HepG2 (cell line): ENCODE measurements around the gene PLXNA4. TPM values are rescaled to one million over a fixed set of nuclear protein-coding genes. Genes with fewer than 3 reads are reported as not detected.

Experiments used
- ATAC-seq: fragments of 200-7000 bp; cut with Tn5 transposase; 3 replicates; pipeline ENCODE4 v1.9.1; 2020; ENCODE audit warnings: mild to moderate bottlenecking, moderate library complexity
- BruUV-seq: library from RNA; stranded (reverse); fragments of 400-500 nt; replicated peaks from 2 replicates; lab custom pipeline; 2021; lab: Mats Ljungman, UMichigan
- CTCF ChIA-PET: fragments of 300-600 bp; formaldehyde crosslinking; extraction: SDS; loops from one replicate; lab custom pipeline; 2021; ENCODE audit warnings: low total read pairs, inconsistent platforms, low intra/inter-chr PET ratio; lab: Yijun Ruan, JAX
- POLR2A ChIA-PET: fragments of 350-600 bp; sonication (Branson Sonifier 250); formaldehyde crosslinking; loops from one replicate; lab custom pipeline; 2020; ENCODE audit warnings: antibody characterized with exemption, inconsistent platforms; lab: Yijun Ruan, JAX
- DNase-seq: peaks from one replicate; pipeline ENCODE4 v3.0.0-alpha.2; 2015; ENCODE audit warnings: low spot score
- FAIRE-seq: peaks from 3 replicates; lab custom pipeline; 2011; peaks lifted over from hg19 to GRCh38; lab: Jason Lieb, UNC
- H2AFZ ChIP-seq: one replicate; pipeline ENCODE4 v1.6.1; 2011; ENCODE audit warnings: low read length, inconsistent platforms
- H3K27ac ChIP-seq: fragments of 300-600 bp; 3 replicates; pipeline ENCODE4 v1.8.0; 2011; ENCODE audit warnings: mixed run types, mild to moderate bottlenecking, mixed read lengths, low read length, inconsistent platforms; ENCODE audit not compliant: insufficient read depth; ENCODE audit errors: extremely low read length
- H3K27me3 ChIP-seq, 2 experiments: fragments of 200-600 bp in 1 of 2; 2 replicates in 1 of 2; 3 replicates in 1 of 2; pipeline versions ENCODE4 v1.6.0 to v1.8.0; 2011; ENCODE audit warnings: low read length in 2 of 2, mild to moderate bottlenecking in 2 of 2, moderate library complexity in 2 of 2, inconsistent platforms in 1 of 2; ENCODE audit not compliant: insufficient read depth in 2 of 2, control insufficient read depth in 1 of 2
- H3K36me3 ChIP-seq, 2 experiments: fragments of 200-600 bp in 1 of 2; replicated peaks in 1 of 2; 2 replicates in 1 of 2; 3 replicates in 1 of 2; pipeline versions ENCODE4 v1.5.1 to v1.8.0; 2011; ENCODE audit warnings: low read length in 2 of 2, inconsistent platforms in 1 of 2; ENCODE audit not compliant: insufficient read depth in 2 of 2, control insufficient read depth in 1 of 2
- H3K4me1 ChIP-seq: 2 replicates; pipeline ENCODE4 v1.5.1; 2012; ENCODE audit warnings: low read length, inconsistent platforms; ENCODE audit not compliant: insufficient read depth
- H3K4me2 ChIP-seq: 2 replicates; pipeline ENCODE4 v1.6.0; 2011; ENCODE audit warnings: low read depth, low read length, inconsistent platforms
- H3K4me3 ChIP-seq, 3 experiments: fragments of 200-600 bp in 1 of 3; sonication (generic), shearing (Covaris generic) in 1 of 3; replicated peaks in 1 of 3; 2 replicates each; pipeline ENCODE4 v1.5.1; 2011 to 2016; ENCODE audit warnings: low read length in 3 of 3, inconsistent platforms in 2 of 3, low read depth in 2 of 3, mild to moderate bottlenecking in 2 of 3, control low read depth in 1 of 3, mixed read lengths in 1 of 3; ENCODE audit not compliant: insufficient read depth in 1 of 3
- H3K79me2 ChIP-seq: one replicate; pipeline ENCODE4 v1.6.1; 2011; ENCODE audit warnings: low read length, inconsistent platforms; ENCODE audit not compliant: insufficient read depth
- H3K9ac ChIP-seq: 2 replicates; pipeline ENCODE4 v1.6.0; 2011; ENCODE audit warnings: mild to moderate bottlenecking, low read depth, low read length, inconsistent platforms; ENCODE audit not compliant: insufficient read depth
- H3K9me3 ChIP-seq: 2 replicates; pipeline ENCODE4 v1.5.1; 2012; ENCODE audit warnings: mild to moderate bottlenecking, low read length
- H4K20me1 ChIP-seq: 2 replicates; pipeline ENCODE4 v1.6.0; 2011; ENCODE audit warnings: inconsistent platforms, mild to moderate bottlenecking, low read length, moderate library complexity; ENCODE audit not compliant: insufficient read depth
- ESRRA ChIP-seq: sonication (generic); formaldehyde crosslinking; IDR thresholded peaks from 2 replicates; pipeline ENCODE4 v1.5.1; 2020; ENCODE audit warnings: mild to moderate bottlenecking, low read depth, missing genetic modification reagents
- EZH2 ChIP-seq: conservative IDR thresholded peaks from 2 replicates; pipeline ENCODE4 v1.6.1; 2012; ENCODE audit warnings: mild to moderate bottlenecking, low read depth, low read length, moderate library complexity
- NFRKB ChIP-seq: fragments of 450-650 bp; IDR thresholded peaks from 2 replicates; pipeline ENCODE4 v1.6.1; 2017
- NR2F6 ChIP-seq, 2 experiments: IDR thresholded peaks; 2 replicates each; pipeline ENCODE4 v1.6.1; 2016; ENCODE audit warnings: antibody characterized with exemption in 1 of 2, mild to moderate bottlenecking in 1 of 2
- PRMT3 ChIP-seq: sonication (generic); formaldehyde crosslinking; IDR thresholded peaks from 2 replicates; pipeline ENCODE4 v1.8.1; 2022; ENCODE audit warnings: low read depth, mild to moderate bottlenecking, moderate library complexity, missing genetic modification reagents, borderline replicate concordance
- SAP130 ChIP-seq: IDR thresholded peaks from 2 replicates; pipeline ENCODE4 v1.6.1; 2016; ENCODE audit warnings: low read depth
- ZNF224 ChIP-seq: sonication (generic); formaldehyde crosslinking; IDR thresholded peaks from 2 replicates; pipeline ENCODE4 v1.5.0; 2020; ENCODE audit warnings: mild to moderate bottlenecking, missing genetic modification reagents
- ZNF839 ChIP-seq: sonication (generic); formaldehyde crosslinking; IDR thresholded peaks from 2 replicates; pipeline ENCODE4 v1.4.0; 2020; ENCODE audit warnings: missing genetic modification reagents, mild to moderate bottlenecking, borderline replicate concordance
- WGBS: methylation state at CpG from one replicate; pipeline ENCODE4 v1.1.6; 2017; ENCODE audit warnings: low lambda C conversion rate; 5-methylcytosine and 5-hydroxymethylcytosine counted together
- in situ Hi-C: cut with HindIII; loops from 2 replicates; pipeline ENCODE4 v1.10.0; 2017; ENCODE audit warnings: low pct_unique_long_range_greater_than_20kb; ENCODE audit not compliant: extremely low pct_ligation_motif_present
- intact Hi-C: fragments of 100-400 bp; cut with micrococcal nuclease; formaldehyde crosslinking; loops from one replicate; pipeline ENCODE4 v1.10.0; 2022; ENCODE audit not compliant: unreplicated experiment
- polyA plus RNA-seq, 8 experiments: library from polyadenylated mRNA; depleted of rRNA in 3 of 8; stranded (reverse) in 7 of 8; unstranded in 1 of 8; fragments of >200 nt; fragmentation: Illumina TruSeq in 4 of 8; extraction: Trizol in 4 of 8; gene quantifications; 2 replicates each; pipeline versions ENCODE4 v1.2.1 to v1.2.3, GENCODE V29; 2011 to 2016; ENCODE audit warnings: low read depth in 4 of 8, missing spikeins in 1 of 8, mixed read lengths in 1 of 8; ENCODE audit not compliant: insufficient read depth in 1 of 8
- total RNA-seq, 5 experiments: library from RNA; depleted of rRNA; stranded (reverse); fragments of >200 nt; fragmentation: Illumina TruSeq; extraction: Trizol; gene quantifications; 2 replicates each; pipeline ENCODE4 v1.2.3, GENCODE V29; 2016; ENCODE audit warnings: low read depth in 1 of 5
- TF ChIP-seq, protein P1 (sequence below): sonication (generic); formaldehyde crosslinking; IDR thresholded peaks from 2 replicates; pipeline ENCODE4 v1.5.1; 2020; ENCODE audit warnings: mild to moderate bottlenecking, missing genetic modification reagents
- TF ChIP-seq, protein P2 (sequence below): sonication (generic); formaldehyde crosslinking; IDR thresholded peaks from 2 replicates; pipeline ENCODE4 v1.4.0; 2020; ENCODE audit warnings: mild to moderate bottlenecking, missing genetic modification reagents
- TF ChIP-seq, protein P3 (sequence below): sonication (generic); formaldehyde crosslinking; IDR thresholded peaks from 2 replicates; pipeline ENCODE4 v1.4.0; 2020; ENCODE audit warnings: mild to moderate bottlenecking, missing genetic modification reagents, borderline replicate concordance
- TF ChIP-seq, protein P4 (sequence below): sonication (generic); formaldehyde crosslinking; conservative IDR thresholded peaks from 2 replicates; pipeline ENCODE4 v1.8.0; 2022; ENCODE audit warnings: missing genetic modification reagents
- TF ChIP-seq, protein P5 (sequence below): sonication (generic); formaldehyde crosslinking; IDR thresholded peaks from 2 replicates; pipeline ENCODE4 v1.4.0; 2020; ENCODE audit warnings: missing genetic modification reagents
- TF ChIP-seq, protein P6 (sequence below): sonication (generic); formaldehyde crosslinking; IDR thresholded peaks from 2 replicates; pipeline ENCODE4 v1.5.0; 2020; ENCODE audit warnings: missing genetic modification reagents, mild to moderate bottlenecking, borderline replicate concordance

PLXNA4 gene
- total and polyA plus RNA-seq, 2 of the 13 experiments (the other 11 are each of a cell fraction or from before 2014, with no cell fraction given) = 0.01 to 0.04 TPM

DNA sequence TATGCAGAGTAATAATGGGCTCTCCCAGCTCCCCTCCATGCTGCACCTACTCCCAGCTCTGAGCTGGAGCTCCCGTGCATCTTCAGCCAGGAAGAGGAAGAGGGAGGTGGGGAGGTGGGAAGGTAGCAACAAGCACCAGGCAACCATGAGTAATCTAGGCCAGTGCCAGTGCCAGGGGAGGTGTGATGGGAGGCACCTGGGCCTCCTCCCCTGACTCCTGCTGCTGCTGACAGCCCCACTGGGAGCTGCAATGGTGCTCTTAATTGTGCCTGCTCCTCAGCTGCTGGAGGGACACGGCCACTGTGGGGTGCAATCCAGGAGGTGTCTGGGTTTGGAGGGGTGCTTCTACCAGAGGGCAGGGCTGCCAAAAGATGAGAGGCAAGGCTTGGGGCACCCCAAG lies 243.0 kb downstream of the PLXNA4 start:
- Histone ChIP-seq H3K4me2 (no peak overlapping the region), H3K27me3 (peaks cover 1 to 11% of the 10 kb centered on the region in 2 experiments; a peak in 2 of 5 replicates), H3K9ac (no peak overlapping the region), H4K20me1 (no peaks in the 10 kb centered on the region), H3K4me3 (no peak overlapping the region), H3K9me3 (no peaks in the 10 kb centered on the region), H3K27ac (no peak overlapping the region), H2AFZ (no peak overlapping the region), H3K4me1 (no peaks in the 10 kb centered on the region), H3K36me3 (no peaks in the 10 kb centered on the region), H3K79me2 (no peaks in the 10 kb centered on the region)
- no peak for DNase-seq
- FAIRE-seq = no peak
- intact Hi-C loops (no loop called here), in situ Hi-C loops (no loop called here)
- no peak for ATAC-seq
- no TSS peak for BruUV-seq
- ChIA-PET CTCF (no interaction called here), POLR2A (no interaction called here)
- 0% methylated on average over 2 of the region's 2 CpGs for WGBS
- no peak for TF ChIP-seq ESRRA (CRISPR knock-in tag)
- TF ChIP-seq, protein P1, sequence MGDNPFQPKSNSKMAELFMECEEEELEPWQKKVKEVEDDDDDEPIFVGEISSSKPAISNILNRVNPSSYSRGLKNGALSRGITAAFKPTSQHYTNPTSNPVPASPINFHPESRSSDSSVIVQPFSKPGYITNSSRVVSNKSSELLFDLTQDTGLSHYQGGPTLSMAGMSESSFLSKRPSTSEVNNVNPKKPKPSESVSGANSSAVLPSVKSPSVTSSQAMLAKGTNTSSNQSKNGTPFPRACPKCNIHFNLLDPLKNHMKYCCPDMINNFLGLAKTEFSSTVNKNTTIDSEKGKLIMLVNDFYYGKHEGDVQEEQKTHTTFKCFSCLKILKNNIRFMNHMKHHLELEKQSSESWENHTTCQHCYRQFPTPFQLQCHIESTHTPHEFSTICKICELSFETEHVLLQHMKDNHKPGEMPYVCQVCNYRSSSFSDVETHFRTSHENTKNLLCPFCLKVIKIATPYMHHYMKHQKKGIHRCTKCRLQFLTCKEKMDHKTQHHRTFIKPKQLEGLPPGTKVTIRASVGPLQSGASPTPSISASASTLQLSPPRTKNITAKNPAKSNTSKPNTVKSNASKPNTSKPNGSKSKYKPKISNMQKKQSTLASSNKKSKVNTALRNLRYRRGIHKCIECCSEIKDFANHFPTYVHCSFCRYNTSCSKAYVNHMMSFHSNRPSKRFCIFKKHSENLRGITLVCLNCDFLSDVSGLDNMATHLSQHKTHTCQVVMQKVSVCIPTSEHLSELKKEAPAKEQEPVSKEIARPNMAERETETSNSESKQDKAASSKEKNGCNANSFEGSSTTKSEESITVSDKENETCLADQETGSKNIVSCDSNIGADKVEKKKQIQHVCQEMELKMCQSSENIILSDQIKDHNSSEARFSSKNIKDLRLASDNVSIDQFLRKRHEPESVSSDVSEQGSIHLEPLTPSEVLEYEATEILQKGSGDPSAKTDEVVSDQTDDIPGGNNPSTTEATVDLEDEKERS (CRISPR knock-in tag) = no peak
- TF ChIP-seq, protein P2, sequence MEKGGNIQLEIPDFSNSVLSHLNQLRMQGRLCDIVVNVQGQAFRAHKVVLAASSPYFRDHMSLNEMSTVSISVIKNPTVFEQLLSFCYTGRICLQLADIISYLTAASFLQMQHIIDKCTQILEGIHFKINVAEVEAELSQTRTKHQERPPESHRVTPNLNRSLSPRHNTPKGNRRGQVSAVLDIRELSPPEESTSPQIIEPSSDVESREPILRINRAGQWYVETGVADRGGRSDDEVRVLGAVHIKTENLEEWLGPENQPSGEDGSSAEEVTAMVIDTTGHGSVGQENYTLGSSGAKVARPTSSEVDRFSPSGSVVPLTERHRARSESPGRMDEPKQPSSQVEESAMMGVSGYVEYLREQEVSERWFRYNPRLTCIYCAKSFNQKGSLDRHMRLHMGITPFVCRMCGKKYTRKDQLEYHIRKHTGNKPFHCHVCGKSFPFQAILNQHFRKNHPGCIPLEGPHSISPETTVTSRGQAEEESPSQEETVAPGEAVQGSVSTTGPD (CRISPR knock-in tag) = no peak
- no peak for TF ChIP-seq ZNF839 (CRISPR knock-in tag)
- no peak for TF ChIP-seq SAP130
- TF ChIP-seq EZH2 = no peak
- TF ChIP-seq, protein P3, sequence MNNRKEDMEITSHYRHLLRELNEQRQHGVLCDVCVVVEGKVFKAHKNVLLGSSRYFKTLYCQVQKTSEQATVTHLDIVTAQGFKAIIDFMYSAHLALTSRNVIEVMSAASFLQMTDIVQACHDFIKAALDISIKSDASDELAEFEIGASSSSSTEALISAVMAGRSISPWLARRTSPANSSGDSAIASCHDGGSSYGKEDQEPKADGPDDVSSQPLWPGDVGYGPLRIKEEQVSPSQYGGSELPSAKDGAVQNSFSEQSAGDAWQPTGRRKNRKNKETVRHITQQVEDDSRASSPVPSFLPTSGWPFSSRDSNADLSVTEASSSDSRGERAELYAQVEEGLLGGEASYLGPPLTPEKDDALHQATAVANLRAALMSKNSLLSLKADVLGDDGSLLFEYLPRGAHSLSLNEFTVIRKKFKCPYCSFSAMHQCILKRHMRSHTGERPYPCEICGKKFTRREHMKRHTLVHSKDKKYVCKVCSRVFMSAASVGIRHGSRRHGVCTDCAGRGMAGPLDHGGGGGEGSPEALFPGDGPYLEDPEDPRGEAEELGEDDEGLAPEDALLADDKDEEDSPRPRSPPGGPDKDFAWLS (CRISPR knock-in tag) = no peak
- no peak for TF ChIP-seq PRMT3 (CRISPR knock-in tag)
- TF ChIP-seq, protein P4, sequence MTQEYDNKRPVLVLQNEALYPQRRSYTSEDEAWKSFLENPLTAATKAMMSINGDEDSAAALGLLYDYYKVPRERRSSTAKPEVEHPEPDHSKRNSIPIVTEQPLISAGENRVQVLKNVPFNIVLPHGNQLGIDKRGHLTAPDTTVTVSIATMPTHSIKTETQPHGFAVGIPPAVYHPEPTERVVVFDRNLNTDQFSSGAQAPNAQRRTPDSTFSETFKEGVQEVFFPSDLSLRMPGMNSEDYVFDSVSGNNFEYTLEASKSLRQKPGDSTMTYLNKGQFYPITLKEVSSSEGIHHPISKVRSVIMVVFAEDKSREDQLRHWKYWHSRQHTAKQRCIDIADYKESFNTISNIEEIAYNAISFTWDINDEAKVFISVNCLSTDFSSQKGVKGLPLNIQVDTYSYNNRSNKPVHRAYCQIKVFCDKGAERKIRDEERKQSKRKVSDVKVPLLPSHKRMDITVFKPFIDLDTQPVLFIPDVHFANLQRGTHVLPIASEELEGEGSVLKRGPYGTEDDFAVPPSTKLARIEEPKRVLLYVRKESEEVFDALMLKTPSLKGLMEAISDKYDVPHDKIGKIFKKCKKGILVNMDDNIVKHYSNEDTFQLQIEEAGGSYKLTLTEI = no peak
- TF ChIP-seq, protein P5, sequence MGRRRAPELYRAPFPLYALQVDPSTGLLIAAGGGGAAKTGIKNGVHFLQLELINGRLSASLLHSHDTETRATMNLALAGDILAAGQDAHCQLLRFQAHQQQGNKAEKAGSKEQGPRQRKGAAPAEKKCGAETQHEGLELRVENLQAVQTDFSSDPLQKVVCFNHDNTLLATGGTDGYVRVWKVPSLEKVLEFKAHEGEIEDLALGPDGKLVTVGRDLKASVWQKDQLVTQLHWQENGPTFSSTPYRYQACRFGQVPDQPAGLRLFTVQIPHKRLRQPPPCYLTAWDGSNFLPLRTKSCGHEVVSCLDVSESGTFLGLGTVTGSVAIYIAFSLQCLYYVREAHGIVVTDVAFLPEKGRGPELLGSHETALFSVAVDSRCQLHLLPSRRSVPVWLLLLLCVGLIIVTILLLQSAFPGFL (CRISPR knock-in tag) = no peak
- no peak for TF ChIP-seq NFRKB
- no peak for TF ChIP-seq ZNF224
- TF ChIP-seq, protein P6, sequence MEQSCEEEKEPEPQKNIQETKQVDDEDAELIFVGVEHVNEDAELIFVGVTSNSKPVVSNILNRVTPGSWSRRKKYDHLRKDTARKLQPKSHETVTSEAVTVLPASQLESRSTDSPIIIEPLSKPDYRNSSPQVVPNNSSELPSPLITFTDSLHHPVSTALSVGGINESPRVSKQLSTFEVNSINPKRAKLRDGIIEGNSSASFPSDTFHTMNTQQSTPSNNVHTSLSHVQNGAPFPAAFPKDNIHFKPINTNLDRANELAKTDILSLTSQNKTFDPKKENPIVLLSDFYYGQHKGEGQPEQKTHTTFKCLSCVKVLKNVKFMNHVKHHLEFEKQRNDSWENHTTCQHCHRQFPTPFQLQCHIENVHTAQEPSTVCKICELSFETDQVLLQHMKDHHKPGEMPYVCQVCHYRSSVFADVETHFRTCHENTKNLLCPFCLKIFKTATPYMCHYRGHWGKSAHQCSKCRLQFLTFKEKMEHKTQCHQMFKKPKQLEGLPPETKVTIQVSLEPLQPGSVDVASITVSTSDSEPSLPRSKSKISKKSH (CRISPR knock-in tag) = no peak
- TF ChIP-seq NR2F6 (IDR thresholded peaks at IDR 0.05) = no peak
- no peak for TF ChIP-seq NR2F6 (CRISPR knock-in tag; IDR thresholded peaks at IDR 0.05)
